Stimulated activated CD4-positive, alpha-beta T cell treated with anti-CD3 and anti-CD28 coated beads, Interleukin-2, amount 100 ng/mL, for 24 hours (primary cell): ENCODE results near the gene AP4M1.

ENCODE experiments used
- DNase-seq, 2 donors: peaks; one replicate each; pipeline ENCODE4 v3.0.0-alpha.2; 2020

AP4M1 gene

DNA sequence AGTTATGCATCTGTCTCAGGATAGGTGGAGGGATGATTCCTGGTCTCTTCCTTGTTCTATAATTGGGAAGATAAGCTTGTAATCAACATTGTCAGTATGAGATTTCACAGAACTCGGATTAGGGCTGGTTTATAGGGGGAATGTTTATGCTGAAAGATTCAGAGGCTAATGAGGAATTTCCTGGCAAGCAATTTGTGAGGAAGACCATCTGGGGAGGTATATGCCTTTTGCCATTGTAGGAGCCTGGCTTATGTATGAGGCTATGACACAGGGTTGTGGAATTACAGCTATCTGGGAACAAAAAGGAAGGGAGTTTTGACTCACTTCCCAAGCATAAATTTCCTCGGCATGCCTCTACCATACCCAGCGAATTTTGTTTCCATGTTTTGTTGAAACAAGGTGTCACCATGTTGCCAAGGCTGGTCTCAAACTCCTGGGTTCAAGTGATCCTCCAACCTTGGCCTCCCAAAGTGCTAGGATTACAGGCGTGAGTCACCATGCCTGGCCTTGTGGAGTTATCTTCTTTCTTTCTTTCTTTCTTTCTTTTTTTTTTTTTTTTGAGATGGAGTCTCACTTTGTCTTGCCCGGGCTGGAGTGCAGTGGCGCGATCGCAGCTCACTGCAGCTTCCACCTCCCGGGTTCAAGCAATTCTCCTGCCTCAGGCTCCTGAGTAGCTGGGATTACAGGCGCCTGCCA is 14.2 kb upstream of the AP4M1 start:
- no peak for DNase-seq

DNA sequence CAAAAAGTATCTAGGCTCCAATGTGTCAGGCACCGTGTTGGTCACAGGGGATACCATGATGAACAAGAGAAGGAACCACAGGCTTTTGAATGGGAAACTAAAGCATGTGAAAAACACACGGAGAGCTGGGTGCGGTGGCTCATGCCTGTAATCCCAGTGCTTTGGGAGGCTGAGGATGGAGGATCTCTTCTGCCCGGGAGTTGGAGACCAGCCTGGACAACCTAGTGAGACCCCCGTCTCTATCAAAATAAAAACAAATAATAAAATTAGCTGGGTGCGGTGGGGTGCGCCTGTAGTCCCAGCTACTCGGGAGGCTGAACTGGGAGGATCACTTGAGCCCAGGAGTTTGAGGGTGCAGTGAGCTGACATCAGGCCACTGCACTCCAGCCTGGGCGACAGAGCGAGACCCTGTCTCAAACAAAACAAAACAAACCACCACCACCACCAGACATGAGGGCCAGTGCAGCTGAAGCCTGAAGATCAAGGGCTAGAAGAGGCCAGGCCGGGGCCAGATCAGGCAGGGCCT is 13.3 kb upstream of the AP4M1 start:
- DNase-seq: no peak

DNA sequence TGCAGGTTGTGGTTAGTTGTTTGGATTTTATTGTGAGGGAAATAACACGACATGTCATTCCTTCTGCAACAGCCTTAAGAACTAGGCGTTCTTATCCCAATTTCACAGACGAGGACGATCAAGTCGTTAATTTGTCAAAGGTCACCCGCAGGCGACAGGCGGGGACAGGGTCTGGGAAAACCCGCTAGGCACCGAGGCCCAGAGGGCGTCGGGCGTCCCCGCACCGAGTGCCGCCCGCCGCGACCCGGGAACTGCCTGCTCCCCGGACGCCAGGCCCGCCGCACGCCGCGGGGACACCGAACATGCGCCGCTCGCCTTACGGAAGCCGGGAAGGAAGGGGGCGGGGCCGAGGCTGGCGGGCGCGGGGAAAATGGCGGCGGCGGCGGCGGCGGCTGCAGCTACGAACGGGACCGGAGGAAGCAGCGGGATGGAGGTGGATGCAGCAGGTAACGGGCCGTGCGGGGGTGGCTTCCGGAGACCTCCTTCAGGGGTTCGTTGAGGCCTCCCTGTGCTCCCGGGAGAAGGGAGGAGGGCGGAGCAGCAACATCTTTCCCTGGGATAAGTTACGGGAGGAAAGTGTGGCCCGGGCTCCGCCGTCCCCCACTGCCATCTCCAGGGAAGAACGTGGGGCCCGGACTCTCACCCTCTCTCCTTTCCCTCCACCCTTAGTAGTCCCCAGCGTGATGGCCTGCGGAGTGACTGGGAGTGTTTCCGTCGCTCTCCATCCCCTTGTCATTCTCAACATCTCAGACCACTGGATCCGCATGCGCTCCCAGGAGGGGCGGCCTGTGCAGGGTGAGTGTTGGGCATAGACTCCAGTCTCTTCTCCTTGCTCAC is 12.6 kb upstream of the AP4M1 start, which contains the start of gene COPS6:
Gene COPS6 (plus strand): TSS at position 349 of the 837 bp plus-strand sequence. CDS start 22 bp downstream, at position 371.
- DNase-seq: peak; percentile 91 to 92

DNA sequence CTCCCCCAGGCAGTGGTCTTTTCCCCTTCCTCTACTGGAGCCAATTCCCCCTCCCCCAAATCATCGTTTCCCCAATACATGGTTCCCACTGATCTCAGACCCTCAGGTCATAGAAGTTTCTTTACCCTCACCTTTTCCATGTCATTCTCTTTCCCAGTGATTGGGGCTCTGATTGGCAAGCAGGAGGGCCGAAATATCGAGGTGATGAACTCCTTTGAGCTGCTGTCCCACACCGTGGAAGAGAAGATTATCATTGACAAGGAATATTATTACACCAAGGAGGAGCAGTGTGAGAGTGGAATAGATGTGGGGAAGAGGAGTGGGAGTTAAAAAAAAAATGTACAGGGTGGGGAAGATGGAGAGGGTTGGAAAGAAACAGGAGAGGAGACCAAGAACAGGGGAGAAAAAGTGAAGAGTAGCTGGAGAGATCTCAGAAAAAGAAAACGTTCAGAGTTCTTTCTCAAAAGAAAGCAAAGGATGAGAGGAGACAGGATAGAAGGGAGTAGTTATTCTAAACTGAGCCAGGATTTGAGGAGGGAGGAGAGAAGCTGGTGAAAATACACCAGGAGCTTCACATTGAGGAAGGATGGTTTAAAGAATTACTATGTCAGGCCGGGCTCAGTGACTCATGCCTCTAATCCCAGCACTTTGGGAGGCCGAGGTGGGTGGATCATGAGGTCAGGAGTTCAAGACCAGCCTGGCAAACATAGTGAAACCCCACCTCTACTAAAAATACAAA is 11.8 kb upstream of the AP4M1 start:
- no peak for DNase-seq

DNA sequence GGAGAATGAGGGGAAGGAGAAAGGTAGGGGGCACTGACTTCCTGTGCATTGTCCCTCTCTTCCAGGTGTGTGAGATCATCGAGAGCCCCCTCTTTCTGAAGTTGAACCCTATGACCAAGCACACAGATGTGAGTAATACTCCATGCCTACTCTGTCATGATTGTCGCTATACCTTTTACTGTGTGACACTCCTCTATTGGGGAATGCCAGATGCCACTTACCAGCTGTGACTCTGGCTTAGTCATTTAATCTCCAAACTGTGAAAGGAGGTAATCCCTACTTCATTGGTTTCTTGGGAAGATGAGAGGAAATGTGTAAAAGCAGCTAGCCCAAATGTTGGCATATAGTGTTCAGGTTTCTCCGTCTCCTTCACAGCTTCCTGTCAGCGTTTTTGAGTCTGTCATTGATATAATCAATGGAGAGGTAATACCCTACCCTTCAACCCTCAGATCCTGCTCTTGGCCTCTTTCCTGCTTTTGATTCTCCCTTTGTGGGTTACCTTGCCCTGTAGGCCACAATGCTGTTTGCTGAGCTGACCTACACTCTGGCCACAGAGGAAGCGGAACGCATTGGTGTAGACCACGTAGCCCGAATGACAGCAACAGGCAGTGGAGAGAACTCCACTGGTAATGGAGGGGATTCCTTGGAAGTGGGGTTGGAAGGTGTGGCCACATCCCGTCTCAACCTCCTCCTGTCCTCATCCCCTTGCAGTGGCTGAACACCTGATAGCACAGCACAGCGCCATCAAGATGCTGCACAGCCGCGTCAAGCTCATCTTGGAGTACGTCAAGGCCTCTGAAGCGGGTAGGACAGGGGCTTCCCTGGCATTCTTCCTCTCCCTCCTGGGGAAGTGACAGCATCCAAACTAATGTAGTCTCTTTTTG is 10.7 kb upstream of the AP4M1 start:
- DNase-seq: no peak

DNA sequence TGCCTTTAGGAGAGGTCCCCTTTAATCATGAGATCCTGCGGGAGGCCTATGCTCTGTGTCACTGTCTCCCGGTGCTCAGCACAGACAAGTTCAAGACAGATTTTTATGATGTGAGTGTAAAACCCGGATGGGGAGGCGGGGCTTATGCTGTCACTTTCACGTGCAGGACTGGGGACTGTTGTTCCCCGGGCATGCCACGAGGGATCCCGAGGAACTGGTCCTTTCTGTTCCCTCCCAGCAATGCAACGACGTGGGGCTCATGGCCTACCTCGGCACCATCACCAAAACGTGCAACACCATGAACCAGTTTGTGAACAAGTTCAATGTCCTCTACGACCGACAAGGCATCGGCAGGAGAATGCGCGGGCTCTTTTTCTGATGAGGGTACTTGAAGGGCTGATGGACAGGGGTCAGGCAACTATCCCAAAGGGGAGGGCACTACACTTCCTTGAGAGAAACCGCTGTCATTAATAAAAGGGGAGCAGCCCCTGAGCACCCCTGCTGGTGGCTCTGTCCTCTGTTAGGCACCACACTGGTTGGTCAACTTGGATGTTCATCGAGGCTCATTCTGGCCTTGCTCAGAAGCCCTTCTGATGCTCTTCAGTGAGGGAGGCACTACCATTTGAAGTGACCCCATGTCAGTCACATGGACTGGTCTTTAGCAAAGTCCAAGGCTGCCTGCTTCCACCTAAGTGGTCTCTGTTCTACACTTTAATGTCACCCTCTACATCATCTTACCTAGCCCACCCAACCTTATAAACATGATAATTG is 9.8 kb upstream of the AP4M1 start:
- DNase-seq: peak; percentile 31 to 40

DNA sequence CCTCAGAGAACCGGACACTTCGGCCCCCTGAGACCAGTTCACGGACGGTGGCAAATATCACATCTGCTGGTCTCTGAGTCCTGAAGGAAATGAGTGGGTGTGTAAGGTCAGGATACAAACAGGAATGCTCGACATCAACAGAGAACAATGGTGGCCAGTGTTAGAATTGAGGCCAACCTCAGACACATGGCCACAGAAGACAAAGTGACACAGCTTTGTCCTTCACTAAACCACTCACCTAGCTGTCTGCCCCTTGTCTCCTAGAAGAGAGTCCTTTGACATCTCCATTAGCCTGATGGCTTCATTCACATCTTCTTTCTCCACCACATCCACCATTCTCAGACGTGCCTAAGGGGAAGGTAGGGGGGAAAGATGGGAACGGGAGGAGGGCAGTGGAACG is 8.4 kb upstream of the AP4M1 start:
- no peak for DNase-seq

DNA sequence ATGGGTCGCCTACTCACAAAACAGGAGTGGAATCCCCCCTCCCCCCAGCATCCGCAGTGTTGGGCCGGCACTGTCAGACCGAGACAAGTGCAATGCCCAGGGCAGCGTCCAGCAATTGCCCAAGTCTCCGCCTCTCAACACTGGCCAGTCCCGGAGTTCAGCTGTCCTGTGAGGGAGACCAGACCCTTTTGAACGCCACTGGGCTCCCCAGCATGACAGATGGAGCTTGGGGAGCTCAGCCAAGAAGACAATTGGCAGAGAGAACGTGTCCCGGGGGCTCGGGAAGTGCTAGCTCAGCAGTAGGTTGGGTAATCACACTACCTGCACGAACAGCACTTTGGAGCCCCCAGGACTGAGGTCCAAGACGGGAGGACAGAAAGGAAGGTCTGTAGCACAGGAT is 7.9 kb upstream of the AP4M1 start:
- no peak for DNase-seq

DNA sequence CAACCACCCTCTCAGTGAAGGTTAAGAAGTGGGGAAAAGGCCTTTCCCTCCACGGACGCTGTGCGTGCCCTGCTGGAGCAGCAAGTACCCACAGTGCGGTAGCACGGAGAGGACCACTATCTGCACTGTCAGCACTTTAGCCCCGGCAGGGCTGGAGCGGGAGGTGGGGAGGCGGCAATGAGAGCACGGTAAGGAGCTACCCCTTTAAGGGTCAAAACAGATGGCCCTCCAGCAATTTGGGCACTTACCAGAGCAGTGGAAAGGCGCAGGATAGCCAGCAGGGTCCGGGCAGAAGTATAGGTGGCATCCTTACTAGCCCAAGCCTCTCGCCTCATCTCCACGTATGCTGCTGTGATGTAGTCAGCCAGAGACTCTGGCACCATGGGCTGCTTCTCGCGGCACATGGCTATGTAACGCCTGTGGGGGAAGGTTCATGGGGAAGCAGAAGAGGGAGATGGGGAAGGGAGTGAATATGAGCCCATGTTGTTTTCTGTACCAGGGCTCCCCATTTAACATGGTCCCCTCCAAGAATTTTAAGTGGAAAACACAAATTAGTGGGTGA is 7.4 kb upstream of the AP4M1 start:
- DNase-seq: no peak

DNA sequence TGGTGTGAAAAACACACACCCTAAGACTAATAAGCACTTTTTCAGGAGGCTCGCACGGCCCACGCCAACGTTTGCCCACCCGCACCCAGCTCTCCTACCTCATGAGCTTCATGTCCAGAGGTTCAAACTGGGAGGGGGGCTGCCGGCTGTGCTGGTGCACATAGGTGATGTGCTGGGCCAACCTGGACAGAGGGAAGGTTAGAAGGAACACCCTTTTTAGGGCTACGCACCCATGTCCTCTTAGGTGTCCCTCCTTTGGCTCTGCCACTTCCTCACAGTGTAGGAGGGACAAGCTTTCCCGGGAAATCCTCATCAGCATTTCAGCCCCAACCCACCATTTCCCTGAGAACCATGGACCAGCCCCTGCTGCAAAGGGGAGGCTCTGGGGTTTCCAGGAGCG is 6.2 kb upstream of the AP4M1 start:
- DNase-seq: no peak

DNA sequence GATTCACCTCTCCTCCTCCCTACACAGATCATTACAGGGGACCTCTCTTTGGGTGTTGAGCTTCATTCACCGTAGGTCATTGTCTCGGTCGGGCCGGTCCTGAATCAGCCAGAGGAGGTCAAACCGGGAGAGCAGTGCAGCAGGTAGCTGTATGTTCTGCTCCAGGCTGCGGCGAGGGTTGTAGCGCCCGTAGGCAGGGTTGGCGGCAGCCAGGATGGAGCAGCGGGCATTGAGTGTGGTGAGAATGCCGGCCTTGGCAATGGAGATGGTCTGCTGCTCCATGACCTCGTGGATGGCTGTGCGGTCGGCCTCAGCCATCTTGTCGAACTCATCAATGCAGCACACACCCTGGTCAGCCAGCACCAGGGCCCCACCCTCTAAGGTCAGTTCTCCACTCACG is 5.7 kb upstream of the AP4M1 start:
- no peak for DNase-seq

DNA sequence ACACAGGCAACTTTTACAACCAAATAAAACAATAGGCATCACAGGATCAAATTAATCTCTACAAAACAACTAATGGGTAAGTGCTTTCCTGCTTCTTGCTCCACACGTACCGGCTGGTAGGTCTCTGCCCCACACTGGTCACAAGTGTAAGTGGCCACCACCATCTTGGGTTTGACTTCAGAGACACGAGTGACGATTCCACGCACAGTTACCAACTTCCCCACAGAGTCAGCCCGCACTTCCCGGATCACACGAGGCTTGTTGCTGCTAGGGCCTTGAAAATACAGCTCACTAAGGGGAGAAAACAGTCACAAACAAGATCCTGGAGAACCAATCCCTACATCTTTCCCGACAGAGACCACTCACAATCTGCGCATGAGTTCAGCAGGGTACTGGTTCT is 2.5 kb upstream of the AP4M1 start:
- no peak for DNase-seq

DNA sequence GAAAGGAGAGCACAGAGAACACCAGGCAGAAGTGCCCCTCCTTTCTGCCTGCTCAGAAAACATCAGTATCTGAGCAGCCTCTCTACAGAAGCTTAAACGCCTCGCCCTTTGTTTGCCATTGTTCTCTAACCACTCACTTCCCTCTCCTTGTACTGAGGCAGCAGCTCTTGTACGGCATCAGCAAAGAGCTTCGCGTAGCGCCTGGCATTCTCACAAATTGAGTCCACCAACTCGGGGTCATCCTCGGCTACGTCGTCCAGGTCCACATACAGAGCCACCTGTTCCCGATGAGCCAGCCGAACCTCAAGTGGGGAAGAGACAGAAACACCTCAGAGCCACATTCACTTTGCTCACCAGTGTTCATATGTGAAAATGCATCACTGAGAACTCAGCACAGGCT is 2.0 kb upstream of the AP4M1 start:
- no peak for DNase-seq

DNA sequence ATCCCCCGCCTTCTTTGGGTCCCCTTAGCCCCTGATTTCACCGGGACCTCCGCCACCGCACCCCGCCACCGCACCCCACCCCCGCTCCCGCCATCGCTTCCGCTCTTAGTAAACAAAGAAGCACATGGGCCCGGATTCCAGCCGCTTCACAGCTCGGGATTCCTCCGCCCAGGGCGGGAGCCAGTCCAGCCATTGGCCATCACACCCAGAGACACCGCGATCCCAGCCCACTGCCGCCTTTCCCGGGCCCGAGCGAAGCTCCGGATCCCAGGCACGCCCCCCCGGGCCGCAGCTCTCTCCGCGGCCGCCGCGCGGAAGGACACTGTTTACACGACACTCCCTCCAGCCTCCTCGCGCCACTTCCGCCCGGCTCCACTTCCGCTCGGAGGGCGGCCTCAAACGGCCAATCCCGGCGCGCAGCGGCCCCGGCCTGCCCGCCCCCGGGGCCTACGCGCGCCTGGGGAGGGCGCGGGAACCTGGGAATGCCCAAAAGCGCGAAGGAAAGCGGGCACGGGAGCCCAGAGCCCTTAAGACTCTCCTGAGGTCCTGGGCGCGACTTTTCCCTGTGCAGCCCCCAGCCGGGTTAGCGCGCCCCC is 925 bp upstream of the AP4M1 start:
- peak; percentile 86 to 87 for DNase-seq

DNA sequence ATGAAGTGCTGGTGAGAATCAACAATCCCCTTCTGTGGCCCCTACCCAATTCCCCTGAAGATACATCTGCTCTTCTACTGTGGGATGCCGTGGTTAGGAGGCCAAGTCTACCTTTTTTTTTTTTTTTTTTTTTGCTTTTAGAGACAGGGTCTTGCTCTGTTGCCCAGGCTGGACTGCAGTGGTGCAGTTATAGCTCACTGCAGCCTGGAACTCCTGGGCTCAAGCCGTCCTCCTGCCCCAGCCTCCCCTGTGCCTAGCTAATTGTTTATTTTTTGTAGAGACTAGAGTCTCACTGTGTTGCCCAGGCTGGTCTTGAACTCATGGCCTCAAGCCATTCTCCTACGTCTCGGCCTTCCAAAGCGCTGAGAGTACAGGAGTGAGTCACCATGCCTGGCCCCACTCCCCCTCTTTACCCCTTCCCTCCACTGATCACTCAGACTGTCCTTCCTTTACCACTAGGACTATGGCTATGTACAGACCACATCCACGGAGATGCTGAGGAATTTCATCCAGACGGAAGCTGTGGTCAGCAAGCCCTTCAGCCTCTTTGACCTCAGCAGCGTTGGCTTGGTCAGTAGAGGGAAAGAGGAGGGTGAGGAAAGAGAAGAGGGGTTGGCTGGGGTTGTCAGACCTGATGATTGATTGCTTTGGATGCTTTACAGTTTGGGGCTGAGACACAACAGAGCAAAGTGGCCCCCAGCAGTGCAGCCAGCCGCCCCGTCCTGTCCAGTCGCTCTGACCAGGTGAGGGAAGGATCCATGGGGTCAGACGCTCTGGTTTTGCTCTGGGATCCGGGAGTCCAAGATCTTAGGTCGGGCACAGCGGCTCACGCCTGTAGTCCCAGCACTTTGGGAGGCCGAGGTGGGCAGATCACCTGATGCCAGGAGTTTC is 1.8 kb downstream of the AP4M1 start:
- DNase-seq: no peak

DNA sequence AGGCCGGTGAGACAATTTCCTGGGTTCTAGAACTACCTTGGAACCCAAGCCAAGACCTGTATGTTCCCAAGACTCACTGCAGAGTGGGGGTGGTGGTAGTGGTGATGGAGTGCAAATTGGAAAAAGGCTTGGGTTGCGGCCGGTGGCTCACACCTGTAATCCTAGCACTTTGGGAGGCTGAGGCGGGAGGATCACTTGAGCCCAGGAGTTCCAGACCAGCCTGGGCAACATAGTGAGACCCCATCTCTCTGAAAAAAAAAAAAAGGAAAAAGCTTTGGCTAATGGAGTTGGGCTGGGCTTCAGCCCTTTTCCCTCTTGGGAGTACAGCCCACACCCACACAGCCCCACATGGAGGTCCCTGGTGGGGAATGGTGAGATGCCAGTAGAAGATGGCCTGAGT is 4.1 kb downstream of the AP4M1 start:
- no peak for DNase-seq

DNA sequence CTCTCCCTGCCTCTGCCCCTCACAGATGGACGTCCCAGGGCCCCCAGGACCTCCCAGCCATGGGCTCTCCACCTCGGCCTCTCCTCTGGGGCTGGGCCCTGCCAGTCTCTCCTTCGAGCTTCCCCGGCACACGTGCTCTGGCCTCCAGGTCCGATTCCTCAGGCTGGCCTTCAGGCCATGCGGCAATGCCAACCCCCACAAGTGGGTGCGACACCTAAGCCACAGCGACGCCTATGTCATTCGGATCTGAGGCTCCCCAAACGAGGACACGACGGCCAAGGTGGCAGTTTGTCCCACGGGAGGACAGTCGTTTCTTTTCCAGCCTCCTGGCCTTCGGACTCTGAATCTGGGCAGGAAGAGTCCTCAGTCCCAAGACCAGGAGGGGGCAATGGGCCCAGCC is 5.2 kb downstream of the AP4M1 start:
- DNase-seq: no peak

DNA sequence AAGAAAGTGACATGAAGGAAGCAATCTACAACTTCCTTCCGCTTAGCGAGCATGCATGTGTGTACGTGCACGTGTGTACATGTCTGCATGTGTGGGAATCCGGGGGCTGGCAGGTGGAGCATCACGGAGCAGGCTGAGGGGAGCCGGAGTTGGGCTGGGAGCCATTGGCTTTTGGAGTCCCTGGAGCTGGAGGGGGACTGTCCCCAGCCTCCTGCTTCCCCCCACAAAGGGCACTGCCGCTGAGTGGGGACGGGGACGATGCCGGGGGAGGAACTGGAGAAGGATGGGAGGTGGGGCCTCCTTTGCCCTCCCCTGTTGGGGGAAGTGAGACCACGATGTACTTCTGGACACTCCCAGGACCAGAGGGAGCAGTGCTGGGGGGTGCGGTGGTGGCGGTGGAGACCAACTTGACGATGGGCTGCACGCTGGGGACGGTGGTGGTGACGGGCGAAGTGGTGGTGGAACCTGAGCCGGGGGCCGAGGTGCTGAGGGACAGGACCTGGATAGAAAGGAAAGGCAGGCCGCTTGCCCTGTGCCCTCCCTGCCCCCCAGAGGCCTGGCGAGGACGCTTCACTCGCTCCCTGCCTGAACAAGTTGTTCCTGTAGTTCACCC is 5.8 kb downstream of the AP4M1 start:
- DNase-seq: no peak

DNA sequence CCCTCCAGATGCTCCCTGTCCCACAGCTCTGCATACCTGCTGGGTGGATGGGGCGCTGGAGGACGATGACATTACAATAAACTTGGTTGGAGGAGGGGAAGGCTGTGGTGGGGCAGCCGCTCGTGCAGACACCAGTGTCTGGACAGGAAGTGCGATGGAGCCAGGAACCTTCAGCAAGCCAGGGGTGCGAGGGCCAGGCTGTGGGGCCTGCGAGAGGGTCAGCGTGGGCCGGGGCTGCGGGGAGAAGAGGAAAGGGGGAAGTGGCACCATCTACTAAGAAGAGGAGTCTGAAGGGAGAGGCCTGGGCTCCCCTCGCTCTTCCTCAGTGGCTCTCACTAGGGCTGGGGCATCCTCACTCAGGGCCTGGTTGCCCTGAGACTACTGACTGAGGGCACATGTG is 6.4 kb downstream of the AP4M1 start:
- no peak for DNase-seq
